ENCODE data around the gene TBC1D1. TPM values are rescaled to one million over a fixed set of nuclear protein-coding genes. Genes with fewer than 3 reads are reported as not detected.

Gene TBC1D1
- total RNA-seq, 1 experiment from 2014 or later = 130 TPM

- no peak for DNase-seq (ENCODE audit: low read depth)
Observed at GRCh38 chr4:37964734-37965457, 74.0 kb downstream of the TBC1D1 start.

GRCh38 chr4:37966044-37966443 is 75.2 kb downstream of the TBC1D1 start:
- no peak for DNase-seq (ENCODE audit: low read depth)

GRCh38 chr4:37967736-37968135 is 76.9 kb downstream of the TBC1D1 start:
- DNase-seq (ENCODE audit: low read depth) = no peak

GRCh38 chr4:37968747-37969146 is 77.9 kb downstream of the TBC1D1 start:
- peak; percentile 38 for DNase-seq (ENCODE audit: low read depth)

- DNase-seq (ENCODE audit: low read depth) = peak; percentile 86
Observed at GRCh38 chr4:37970702-37971101, 79.8 kb downstream of the TBC1D1 start.

DNA sequence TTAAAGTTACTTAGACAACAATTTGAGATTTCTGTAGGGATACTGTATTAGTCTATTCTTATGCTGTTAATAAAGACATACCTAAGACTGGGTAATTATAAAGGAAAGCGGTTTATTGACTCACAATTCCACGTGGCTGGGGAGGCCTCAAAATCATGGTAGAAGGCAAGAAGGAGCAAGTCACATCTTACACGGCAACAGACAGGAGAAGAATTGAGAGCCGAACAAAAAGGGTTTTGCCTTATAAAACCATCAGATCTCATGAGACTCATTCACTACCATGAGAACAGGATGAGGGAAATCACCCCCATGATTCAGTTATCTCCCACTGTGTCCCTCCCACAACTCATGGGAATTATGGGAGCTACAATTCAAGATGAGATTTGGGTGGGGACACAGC is 80.3 kb downstream of the TBC1D1 start:
- DNase-seq (ENCODE audit: low read depth) = no peak

DNA sequence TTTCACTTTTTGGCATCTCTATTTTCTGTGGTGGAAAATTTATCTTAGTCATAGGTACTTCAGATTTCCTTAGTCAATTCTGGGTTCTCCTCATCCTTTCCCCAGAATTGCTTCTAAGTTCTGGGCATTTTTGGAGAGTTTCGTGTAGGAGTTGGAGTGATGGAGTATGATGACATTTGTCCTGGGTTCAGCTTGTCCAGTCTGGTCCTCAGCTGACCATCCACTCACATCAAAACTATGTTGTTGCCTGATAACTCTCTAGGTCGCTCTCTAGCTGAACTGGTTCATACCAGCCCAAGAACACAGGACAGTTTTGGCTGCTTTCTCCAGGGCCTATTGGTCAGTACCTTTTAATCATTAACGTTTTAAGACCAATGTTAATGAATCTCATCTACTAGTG is 82.6 kb downstream of the TBC1D1 start:
- no peak for DNase-seq (ENCODE audit: low read depth)

- peak; percentile 26 for DNase-seq (ENCODE audit: low read depth)
Observed at GRCh38 chr4:37975321-37975822, 84.5 kb downstream of the TBC1D1 start.

GRCh38 chr4:37976507-37976906 is 85.6 kb downstream of the TBC1D1 start:
- DNase-seq (ENCODE audit: low read depth) = no peak

- DNase-seq (ENCODE audit: low read depth) = peak; percentile 74
Observed at GRCh38 chr4:37976991-37977470, 86.1 kb downstream of the TBC1D1 start.

- DNase-seq (ENCODE audit: low read depth) = peak; percentile 72
Observed at GRCh38 chr4:37977471-37978247, 86.8 kb downstream of the TBC1D1 start.

- peak; percentile 52 for DNase-seq (ENCODE audit: low read depth)
Observed at GRCh38 chr4:37978248-37978924, 87.5 kb downstream of the TBC1D1 start.

- DNase-seq (ENCODE audit: low read depth) = no peak
Observed at GRCh38 chr4:37980246-37980645, 89.4 kb downstream of the TBC1D1 start.

- DNase-seq (ENCODE audit: low read depth) = peak; percentile 37
Observed at GRCh38 chr4:37981425-37981824, 90.5 kb downstream of the TBC1D1 start.

DNA sequence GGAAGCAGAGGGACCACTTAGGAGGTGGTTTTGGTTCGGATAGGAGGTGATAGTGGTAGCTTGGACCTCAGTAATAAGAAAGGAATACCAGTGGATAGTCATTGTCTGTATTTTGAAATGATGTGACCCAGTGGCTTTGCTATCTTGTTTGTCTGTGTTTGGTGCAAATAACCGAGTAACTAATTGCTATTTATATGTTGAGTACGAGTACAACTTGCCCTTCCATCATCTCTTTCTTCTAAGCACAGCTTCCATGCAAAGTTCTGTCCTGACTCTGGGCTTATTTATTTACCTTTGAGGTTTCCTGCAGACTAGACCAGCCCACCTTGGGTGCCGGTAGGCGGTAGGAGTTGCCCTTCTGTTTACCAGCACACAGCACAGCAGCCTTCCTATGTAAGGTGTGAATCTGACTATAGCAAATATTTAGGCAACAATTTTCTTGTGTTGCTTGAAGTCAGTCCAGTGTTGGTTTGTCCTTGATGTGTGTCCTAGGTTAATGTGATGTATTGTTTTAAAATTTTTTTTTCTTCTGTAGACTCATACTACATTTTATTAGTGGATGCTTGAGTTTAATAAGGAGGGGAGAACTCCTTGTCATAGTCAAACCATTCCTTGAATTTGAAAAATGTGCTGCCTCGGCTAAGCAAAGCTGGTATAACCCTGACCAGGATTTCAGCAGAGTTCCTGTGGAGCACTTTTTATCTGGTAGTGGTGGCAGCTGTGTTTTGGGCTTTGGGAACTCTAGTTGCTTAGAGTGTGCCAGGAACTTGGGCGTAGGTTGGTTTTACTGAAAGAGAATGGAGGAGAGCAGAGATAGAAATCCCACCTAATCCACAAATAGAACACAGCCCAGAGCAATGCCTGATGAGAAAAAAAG is 91.2 kb downstream of the TBC1D1 start:
- peak; percentile 77 for DNase-seq (ENCODE audit: low read depth)

DNA sequence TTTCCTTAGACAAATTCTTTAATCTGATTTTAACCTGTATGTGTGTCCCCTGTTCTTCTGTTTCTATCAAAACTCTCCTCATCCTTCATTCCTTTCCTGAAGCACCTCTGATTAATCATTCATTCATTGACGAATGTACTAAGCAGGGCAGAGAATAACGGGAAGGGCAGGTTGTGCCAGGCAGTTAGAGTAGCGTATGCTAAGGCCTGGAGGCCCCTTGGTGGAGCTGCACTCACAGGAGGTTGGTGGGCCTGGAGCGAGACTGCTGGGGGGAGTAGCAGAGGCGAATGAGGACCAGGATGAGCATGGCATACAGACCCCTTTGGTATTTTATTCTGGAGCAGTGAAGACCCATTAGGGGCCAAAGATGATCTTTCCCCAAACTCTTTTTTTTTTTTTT is 91.9 kb downstream of the TBC1D1 start:
- DNase-seq (ENCODE audit: low read depth) = no peak

DNA sequence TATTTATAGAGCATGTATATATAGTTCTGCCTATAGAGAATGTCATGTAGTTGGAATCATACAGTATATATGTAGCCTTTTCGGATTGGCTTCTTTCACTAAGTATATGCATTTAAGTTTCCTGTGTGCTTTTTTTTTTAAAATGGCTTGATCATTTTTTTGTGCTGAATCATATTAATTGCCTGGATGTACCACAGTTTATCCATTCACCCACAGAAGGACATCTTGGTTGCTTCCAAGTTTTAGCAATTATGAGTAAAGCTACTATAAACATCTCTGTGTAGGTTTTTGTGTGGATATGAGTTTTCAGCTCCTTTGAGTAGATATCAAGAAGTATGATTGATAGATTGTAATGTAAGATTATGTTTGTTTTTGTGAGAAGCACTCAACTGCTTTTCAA is 93.1 kb downstream of the TBC1D1 start:
- DNase-seq (ENCODE audit: low read depth) = peak; percentile 62

DNA sequence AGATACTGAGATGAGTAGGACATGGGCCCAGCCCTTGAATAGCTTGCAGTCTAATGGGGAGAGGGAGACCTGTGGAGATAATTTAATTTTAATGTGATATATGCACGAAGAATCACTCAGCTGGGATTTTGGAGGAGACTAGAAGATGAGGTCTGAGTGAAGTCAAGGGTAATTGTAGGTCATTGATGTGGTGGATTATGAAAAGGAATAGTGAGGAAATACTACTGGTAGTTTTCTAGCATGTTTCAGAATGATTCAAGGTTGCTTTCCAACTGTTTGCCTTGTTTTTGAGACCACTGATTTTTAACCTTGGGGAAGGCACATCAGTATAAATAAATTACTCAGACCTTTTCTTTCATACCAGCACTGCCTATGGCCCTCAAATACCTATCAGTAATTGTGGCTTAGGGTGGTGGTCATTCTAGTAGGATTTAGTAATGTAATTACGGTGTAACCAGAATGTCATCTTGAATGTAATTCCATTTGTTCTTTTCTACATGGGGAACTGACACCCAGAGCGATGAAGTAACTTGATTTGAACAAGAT is 94.9 kb downstream of the TBC1D1 start:
- no peak for DNase-seq (ENCODE audit: low read depth)

DNA sequence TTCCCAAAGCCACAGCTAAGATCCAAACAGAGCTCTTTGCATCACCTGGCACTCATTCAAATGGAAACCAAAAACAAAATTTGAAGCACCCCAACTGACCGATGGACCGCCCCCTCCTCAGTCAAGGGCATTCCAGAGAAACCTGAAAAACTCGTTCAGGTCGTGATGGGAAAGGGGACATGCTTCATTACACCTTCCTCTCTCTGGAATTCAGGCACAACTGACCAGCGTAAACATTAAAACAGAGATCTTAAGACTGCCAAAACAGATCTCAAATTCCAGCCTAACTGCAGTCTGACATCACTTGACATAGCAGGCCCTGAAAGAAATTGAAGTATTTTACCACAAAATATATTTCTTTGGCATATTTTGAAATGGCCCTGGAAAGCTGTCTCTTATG is 97.8 kb downstream of the TBC1D1 start:
- no peak for DNase-seq (ENCODE audit: low read depth)

GRCh38 chr4:37989398-37990260 is 98.7 kb downstream of the TBC1D1 start:
- DNase-seq (ENCODE audit: low read depth) = no peak

Measured in M059J (cell line).